ENCODE measurements around the gene CSNK2B. TPM values are rescaled to one million over a fixed set of nuclear protein-coding genes. Genes with fewer than 3 reads are reported as not detected.
A peak's percentile ranks its signal among the peaks of the same experiment; 100 is the strongest.

The CSNK2B gene
- total and polyA plus RNA-seq, 11 donors: 111 to 323 (median 124) TPM

DNA sequence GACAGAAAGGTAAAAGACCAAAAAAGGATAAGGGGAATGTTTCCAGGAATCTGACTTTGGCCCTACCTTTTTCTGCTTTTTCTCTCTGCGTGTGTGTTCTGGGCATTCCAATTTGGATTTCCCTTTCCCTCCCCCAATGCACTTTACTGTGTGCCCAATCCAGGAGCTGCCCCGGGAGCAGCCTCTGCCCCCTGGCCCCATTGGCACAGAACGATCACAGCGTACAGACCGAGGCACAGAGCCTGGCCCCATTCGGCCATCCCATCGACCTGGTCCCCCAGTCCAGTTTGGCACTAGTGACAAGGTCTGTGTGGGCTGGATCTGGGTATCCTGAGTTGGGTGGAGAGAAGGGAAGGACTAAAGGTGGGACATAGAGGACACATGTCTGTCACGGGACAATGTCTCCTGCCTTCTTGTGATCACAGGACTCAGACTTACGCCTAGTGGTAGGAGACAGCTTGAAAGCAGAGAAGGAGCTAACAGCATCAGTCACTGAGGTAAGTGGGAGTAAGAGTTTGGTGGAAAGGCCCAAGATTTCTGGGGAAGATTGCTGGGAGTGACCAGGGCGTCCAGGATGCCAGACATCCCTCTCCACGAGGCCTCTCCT, 30.8 kb upstream of the CSNK2B start:
- 80 to 83% (median 80%) methylated on average over 11 of the region's 11 CpGs for WGBS, 4 donors
- Histone ChIP-seq H3K36me3 (peaks cover 2 to 100% (median 100%) of the 10 kb centered on the region in 9 donors), H3K4me1 (peaks cover 0 to 4% (median 0%) of the 10 kb centered on the region in 12 donors), H3K27ac (no peak overlapping the region), H3K9me3 (no peaks in the 10 kb centered on the region), H3K27me3 (no peaks in the 10 kb centered on the region), H3K4me3 (no peak overlapping the region)
- DNase-seq: no peak
- intact Hi-C loops (cut with DNase I): no loop called here
- ATAC-seq: no peak
- TF ChIP-seq POLR2A (IDR thresholded peaks at IDR 0.05): no peak
- TF ChIP-seq, protein P1, sequence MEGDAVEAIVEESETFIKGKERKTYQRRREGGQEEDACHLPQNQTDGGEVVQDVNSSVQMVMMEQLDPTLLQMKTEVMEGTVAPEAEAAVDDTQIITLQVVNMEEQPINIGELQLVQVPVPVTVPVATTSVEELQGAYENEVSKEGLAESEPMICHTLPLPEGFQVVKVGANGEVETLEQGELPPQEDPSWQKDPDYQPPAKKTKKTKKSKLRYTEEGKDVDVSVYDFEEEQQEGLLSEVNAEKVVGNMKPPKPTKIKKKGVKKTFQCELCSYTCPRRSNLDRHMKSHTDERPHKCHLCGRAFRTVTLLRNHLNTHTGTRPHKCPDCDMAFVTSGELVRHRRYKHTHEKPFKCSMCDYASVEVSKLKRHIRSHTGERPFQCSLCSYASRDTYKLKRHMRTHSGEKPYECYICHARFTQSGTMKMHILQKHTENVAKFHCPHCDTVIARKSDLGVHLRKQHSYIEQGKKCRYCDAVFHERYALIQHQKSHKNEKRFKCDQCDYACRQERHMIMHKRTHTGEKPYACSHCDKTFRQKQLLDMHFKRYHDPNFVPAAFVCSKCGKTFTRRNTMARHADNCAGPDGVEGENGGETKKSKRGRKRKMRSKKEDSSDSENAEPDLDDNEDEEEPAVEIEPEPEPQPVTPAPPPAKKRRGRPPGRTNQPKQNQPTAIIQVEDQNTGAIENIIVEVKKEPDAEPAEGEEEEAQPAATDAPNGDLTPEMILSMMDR (IDR thresholded peaks at IDR 0.05): no peak

DNA sequence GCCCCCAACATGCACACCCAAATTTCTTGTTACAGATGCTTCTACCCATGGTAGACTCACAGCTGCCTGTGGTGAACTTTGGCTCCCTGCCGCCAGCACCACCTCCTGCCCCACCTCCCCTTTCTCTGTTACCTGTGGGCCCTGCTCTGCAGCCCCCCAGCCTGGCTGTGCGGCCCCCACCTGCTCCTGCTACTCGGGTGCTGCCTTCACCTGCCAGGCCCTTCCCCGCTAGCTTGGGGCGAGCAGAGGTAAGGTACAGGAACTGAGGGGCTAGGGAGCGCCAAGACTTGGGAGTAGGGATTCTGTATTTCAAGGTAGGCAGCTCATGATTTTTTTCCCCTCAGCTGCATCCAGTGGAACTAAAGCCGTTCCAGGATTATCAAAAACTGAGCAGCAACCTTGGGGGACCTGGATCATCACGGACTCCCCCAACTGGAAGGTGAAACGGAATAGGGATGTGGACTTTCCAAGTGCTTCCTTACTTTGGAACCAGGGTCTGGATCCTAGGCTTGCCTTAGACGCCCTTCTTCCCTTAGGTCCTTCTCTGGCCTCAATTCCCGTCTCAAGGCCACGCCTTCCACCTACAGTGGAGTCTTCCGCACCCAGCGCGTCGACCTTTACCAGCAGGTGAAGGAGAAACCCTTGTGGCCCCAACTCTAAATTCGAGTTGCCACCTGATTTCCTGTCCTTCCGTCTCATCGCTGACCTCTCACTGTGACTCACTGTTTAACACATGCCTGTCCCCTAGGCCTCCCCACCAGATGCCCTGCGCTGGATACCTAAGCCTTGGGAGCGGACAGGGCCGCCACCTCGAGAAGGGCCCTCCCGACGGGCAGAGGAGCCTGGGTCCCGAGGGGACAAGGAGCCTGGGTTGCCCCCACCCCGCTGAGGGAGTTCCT, 28.9 kb upstream of the CSNK2B start:
- H3K4me1 ChIP-seq: peaks cover 0 to 4% (median 0%) of the 10 kb centered on the region in 12 donors
- intact Hi-C loops (cut with DNase I): no loop called here
- peaks cover 2 to 100% (median 100%) of the 10 kb centered on the region in 9 donors for H3K36me3 ChIP-seq
- no peak for TF ChIP-seq POLR2A (IDR thresholded peaks at IDR 0.05)
- TF ChIP-seq, protein P1 (IDR thresholded peaks at IDR 0.05): no peak
- no peaks in the 10 kb centered on the region for H3K27me3 ChIP-seq
- peak in 2 of 4 donors; percentile 2 to 5 for ATAC-seq
- DNase-seq: no peak
- no peak overlapping the region for H3K27ac ChIP-seq
- H3K4me3 ChIP-seq: no peak overlapping the region
- no peaks in the 10 kb centered on the region for H3K9me3 ChIP-seq
- WGBS, 4 donors: 78 to 83% (median 82%) methylated on average over 24 to 27 of the region's 27 CpGs

DNA sequence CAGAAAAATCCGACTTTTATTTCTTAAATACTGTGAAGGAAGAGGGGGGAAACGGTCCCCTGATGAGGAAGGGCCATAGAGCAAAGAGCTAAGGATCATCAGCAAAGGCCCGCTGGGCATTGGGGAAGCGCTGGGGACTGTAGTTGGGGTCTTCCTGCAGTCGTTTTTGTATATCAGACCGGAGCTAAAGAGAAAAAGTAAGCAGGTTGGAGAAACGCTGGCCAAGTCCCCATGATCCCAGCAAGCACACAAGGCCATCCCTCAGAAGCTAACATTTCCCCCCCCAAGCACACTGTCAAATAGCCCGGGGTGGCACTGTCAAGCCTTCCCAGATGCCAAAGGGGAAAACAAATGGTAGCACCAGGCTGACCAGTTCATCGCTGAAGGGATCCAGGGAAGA, 26.8 kb upstream of the CSNK2B start:
- H3K9me3 ChIP-seq: no peaks in the 10 kb centered on the region
- ATAC-seq (no peak), DNase-seq (no peak)
- H3K27me3 ChIP-seq: no peaks in the 10 kb centered on the region
- no peak overlapping the region for H3K4me3 ChIP-seq
- no peaks in the 10 kb centered on the region for H3K4me1 ChIP-seq
- peaks cover 7 to 100% (median 100%) of the 10 kb centered on the region in 9 donors for H3K36me3 ChIP-seq
- no peak for TF ChIP-seq POLR2A (IDR thresholded peaks at IDR 0.05)
- TF ChIP-seq, protein P1 (IDR thresholded peaks at IDR 0.05): no peak
- no peak overlapping the region for H3K27ac ChIP-seq
- intact Hi-C loops (cut with DNase I): no loop called here
- 78 to 88% (median 83%) methylated on average over 9 of the region's 9 CpGs for WGBS, 4 donors

DNA sequence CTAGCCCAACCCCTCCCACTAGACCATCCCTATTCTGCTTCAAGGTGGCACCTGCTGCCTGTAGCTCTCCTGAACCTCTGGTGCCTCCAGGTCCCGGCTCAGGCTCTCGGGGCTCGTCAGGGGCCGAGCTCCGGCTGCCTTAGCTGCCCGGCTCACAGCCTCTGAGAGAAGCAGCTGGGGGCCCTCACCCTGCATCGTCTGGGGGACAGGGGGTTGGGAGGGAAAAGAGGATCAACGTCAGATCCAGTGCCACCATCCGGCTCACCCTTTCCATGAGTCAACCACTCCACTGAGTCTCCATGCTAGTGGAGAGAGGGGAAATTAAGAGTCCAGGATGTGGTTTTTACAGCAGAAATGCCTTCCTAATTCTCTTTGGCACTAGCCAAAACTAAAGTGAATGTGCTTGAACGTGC, 26.4 kb upstream of the CSNK2B start:
- no peak overlapping the region for H3K27ac ChIP-seq
- 80 to 89% (median 84%) methylated on average over 2 to 10 of the region's 10 CpGs for WGBS, 4 donors
- ATAC-seq (no peak), DNase-seq (no peak)
- H3K9me3 ChIP-seq: no peaks in the 10 kb centered on the region
- intact Hi-C loops (cut with DNase I): no loop called here
- no peaks in the 10 kb centered on the region for H3K4me1 ChIP-seq
- no peaks in the 10 kb centered on the region for H3K27me3 ChIP-seq
- no peak overlapping the region for H3K4me3 ChIP-seq
- H3K36me3 ChIP-seq: peaks cover 7 to 100% (median 100%) of the 10 kb centered on the region in 9 donors
- no peak for TF ChIP-seq POLR2A (IDR thresholded peaks at IDR 0.05)
- TF ChIP-seq, protein P1 (IDR thresholded peaks at IDR 0.05): no peak
